Endodermal cell (in vitro differentiated cells): ENCODE results near the gene ATG16L1. TPM values are rescaled to one million over a fixed set of nuclear protein-coding genes. Genes with fewer than 3 reads are reported as not detected.
A peak's percentile ranks its signal among the peaks of the same experiment; 100 is the strongest.

Experiments
- DNase-seq: peaks from one replicate; pipeline ENCODE4 v3.0.0-alpha.2; 2017
- H3K27ac ChIP-seq: 2 replicates; pipeline ENCODE4 v1.5.1; 2013; ENCODE audit warnings: mild to moderate bottlenecking, low read depth, low read length, moderate library complexity
- H3K27me3 ChIP-seq: 2 replicates; pipeline ENCODE4 v1.6.1; 2013; ENCODE audit warnings: mild to moderate bottlenecking, low read length, moderate library complexity; ENCODE audit not compliant: insufficient read depth, control insufficient read depth, poor library complexity, severe bottlenecking
- H3K36me3 ChIP-seq: 2 replicates; pipeline ENCODE4 v1.7.0; 2013; ENCODE audit warnings: mild to moderate bottlenecking, low read length, moderate library complexity; ENCODE audit not compliant: control insufficient read depth, insufficient read depth
- H3K4me1 ChIP-seq: one replicate; pipeline ENCODE4 v1.7.0; 2013; ENCODE audit warnings: low read length; ENCODE audit not compliant: control insufficient read depth, insufficient read depth
- H3K4me3 ChIP-seq: 2 replicates; pipeline ENCODE4 v1.5.1; 2013; ENCODE audit warnings: mild to moderate bottlenecking, low read length, moderate library complexity
- H3K9ac ChIP-seq: 2 replicates; pipeline ENCODE4 v1.6.1; 2013; ENCODE audit warnings: mild to moderate bottlenecking, low read length, moderate library complexity; ENCODE audit not compliant: poor library complexity, severe bottlenecking; ENCODE audit errors: extremely low read depth
- H3K9me3 ChIP-seq: 2 replicates; pipeline ENCODE4 v1.6.1; 2013; ENCODE audit warnings: mild to moderate bottlenecking, low read length, moderate library complexity; ENCODE audit not compliant: control insufficient read depth
- H3K27ac Mint-ChIP-seq: 2 replicates; pipeline ENCODE4 v1.8.0; 2020; ENCODE audit warnings: mixed read lengths
- H3K27me3 Mint-ChIP-seq: 2 replicates; pipeline ENCODE4 v1.8.0; 2021; ENCODE audit warnings: mild to moderate bottlenecking, mixed read lengths; ENCODE audit not compliant: insufficient read depth
- H3K36me3 Mint-ChIP-seq: 2 replicates; pipeline ENCODE4 v1.8.0; 2020; ENCODE audit warnings: low read depth, mixed read lengths
- H3K4me1 Mint-ChIP-seq: 2 replicates; pipeline ENCODE4 v1.8.0; 2020; ENCODE audit warnings: mixed read lengths
- H3K4me3 Mint-ChIP-seq: 2 replicates; pipeline ENCODE4 v1.8.0; 2020; ENCODE audit warnings: mild to moderate bottlenecking, moderate library complexity, mixed read lengths
- H3K9me3 Mint-ChIP-seq: 2 replicates; pipeline ENCODE4 v1.8.0; 2020; ENCODE audit warnings: mild to moderate bottlenecking, mixed read lengths
- WGBS, 2 experiments: methylation state at CpG; one replicate each; pipeline versions ENCODE4 v1.1.5 to v1.1.7; 2013; ENCODE audit warnings: missing lambda C conversion rate in 2 of 2, mixed read lengths in 1 of 2; ENCODE audit not compliant: insufficient coverage in 1 of 2, insufficient read length in 1 of 2; 5-methylcytosine and 5-hydroxymethylcytosine counted together
- total RNA-seq, 2 donors: library from RNA; stranded (reverse); fragmentation: NEBNext Ultra II Directional in 1 of 2; extraction: Animal tissue kit (Norgen Biotek cat#: 25700) in 1 of 2; gene quantifications; 2 replicates in 1 of 2; 3 replicates in 1 of 2; pipeline ENCODE4 v1.2.1, GENCODE V29; 2021
- TF ChIP-seq, protein P1 (sequence below): fragments of 200-600 bp; sonication (generic); conservative IDR thresholded peaks from 2 replicates; pipeline ENCODE4 v1.5.0; 2021; ENCODE audit warnings: antibody characterized with exemption, mild to moderate bottlenecking

The ATG16L1 gene
- total RNA-seq, 2 donors from 2014 or later = 29.6 to 31.6 TPM

DNA sequence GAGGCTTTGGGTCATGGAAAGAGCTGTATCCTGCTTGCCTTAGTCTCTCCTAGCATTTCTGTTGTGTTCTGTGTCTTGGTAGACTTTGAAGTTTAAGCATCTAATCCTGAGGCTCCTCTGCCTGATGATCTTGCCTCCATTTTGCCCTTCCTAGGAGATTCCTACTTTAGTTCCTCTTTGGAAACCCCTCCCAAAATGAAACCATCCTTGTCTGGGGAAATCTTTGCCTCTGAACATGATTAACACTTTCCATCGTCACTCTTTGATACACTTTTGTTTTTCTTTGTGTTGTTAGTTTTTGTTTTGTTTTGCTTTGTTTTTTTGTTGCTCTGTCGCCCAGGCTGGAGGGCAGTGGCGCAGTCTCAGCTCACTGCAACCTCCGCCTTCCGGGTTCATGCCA, 9.2 kb downstream of the ATG16L1 start:
- WGBS, 2 experiments = 96 to 100% methylated on average over 1 to 5 of the region's 5 CpGs
- Mint-ChIP-seq H3K36me3 (peaks cover 79% of the 10 kb centered on the region), H3K9me3 (no peaks in the 10 kb centered on the region), H3K27me3 (no peaks in the 10 kb centered on the region), H3K4me3 (no peak overlapping the region), H3K27ac (no peak overlapping the region), H3K4me1 (peaks cover 10% of the 10 kb centered on the region)
- Histone ChIP-seq H3K4me3 (no peak overlapping the region), H3K27ac (no peak overlapping the region), H3K4me1 (no peaks in the 10 kb centered on the region), H3K9me3 (no peaks in the 10 kb centered on the region), H3K9ac (no peak overlapping the region), H3K27me3 (no peaks in the 10 kb centered on the region), H3K36me3 (peaks cover 83% of the 10 kb centered on the region)
- TF ChIP-seq, protein P1, sequence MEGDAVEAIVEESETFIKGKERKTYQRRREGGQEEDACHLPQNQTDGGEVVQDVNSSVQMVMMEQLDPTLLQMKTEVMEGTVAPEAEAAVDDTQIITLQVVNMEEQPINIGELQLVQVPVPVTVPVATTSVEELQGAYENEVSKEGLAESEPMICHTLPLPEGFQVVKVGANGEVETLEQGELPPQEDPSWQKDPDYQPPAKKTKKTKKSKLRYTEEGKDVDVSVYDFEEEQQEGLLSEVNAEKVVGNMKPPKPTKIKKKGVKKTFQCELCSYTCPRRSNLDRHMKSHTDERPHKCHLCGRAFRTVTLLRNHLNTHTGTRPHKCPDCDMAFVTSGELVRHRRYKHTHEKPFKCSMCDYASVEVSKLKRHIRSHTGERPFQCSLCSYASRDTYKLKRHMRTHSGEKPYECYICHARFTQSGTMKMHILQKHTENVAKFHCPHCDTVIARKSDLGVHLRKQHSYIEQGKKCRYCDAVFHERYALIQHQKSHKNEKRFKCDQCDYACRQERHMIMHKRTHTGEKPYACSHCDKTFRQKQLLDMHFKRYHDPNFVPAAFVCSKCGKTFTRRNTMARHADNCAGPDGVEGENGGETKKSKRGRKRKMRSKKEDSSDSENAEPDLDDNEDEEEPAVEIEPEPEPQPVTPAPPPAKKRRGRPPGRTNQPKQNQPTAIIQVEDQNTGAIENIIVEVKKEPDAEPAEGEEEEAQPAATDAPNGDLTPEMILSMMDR = no peak
- no peak for DNase-seq

DNA sequence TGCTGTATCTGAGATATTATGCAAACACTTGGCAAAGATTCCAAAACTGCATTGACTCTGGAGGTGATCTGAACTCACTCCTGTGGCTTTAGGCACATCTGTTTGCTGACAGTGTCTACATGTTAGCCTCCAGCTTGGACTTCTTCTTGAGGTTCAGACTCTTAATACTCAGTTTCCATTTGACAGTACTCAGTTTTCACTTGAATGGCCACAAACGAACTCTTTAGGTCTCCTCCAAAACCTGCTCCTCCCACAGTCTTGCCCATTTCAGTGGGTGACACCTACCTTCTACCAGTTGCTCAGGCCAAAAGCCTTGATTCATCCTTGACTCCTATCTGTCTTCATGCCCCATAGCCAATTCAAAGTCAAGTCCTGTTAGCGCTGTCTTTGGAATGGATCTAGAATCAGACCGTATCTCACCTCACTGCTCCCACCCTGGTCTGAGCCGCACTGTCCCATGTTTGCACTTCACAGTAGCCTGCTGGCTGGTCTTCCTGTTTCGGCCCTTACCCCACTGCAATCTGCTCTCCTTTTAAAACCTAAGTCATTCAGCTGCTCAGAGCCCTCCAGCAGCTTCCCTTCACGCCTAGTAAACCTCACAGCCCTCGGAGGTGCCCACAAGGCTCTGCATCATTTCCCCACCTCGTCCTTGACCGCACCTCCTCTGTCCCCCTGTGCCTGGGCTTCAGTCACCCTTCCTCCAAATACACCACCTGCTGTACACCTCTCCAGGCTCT, 10.5 kb downstream of the ATG16L1 start:
- no peak overlapping the region for H3K4me3 Mint-ChIP-seq
- Histone ChIP-seq H3K27me3 (no peaks in the 10 kb centered on the region), H3K4me1 (no peaks in the 10 kb centered on the region), H3K9me3 (no peaks in the 10 kb centered on the region), H3K27ac (no peak overlapping the region), H3K36me3 (peaks cover 87% of the 10 kb centered on the region), H3K9ac (no peak overlapping the region), H3K4me3 (no peak overlapping the region)
- DNase-seq = no peak
- no peaks in the 10 kb centered on the region for H3K27me3 Mint-ChIP-seq
- H3K36me3 Mint-ChIP-seq = peaks cover 86% of the 10 kb centered on the region
- no peaks in the 10 kb centered on the region for H3K9me3 Mint-ChIP-seq
- H3K4me1 Mint-ChIP-seq = peaks cover 13% of the 10 kb centered on the region
- TF ChIP-seq, protein P1 = no peak
- peak overlapping the region; percentile 52 for H3K27ac Mint-ChIP-seq
- 94 to 96% methylated on average over 6 to 9 of the region's 9 CpGs for WGBS, 2 experiments

DNA sequence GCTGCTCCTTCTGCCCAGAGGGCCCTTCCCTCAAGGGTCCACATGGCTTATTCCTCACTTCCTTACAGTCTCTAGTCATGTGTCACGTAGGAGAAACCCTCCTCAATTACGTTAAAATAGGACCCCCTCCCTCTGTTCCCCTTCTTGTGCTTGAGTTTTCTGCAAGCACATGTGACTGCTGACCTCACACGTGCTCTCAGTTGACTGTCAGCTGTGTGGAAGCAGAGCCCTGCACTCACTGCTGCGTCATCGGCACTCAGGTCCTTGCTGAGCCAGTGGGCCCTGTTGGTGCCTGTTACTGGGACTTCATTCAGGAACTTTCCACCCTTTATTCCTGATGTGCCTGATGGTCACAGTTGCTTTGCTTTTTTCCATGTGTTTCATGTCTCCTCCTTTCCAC, 11.1 kb downstream of the ATG16L1 start:
- H3K9me3 Mint-ChIP-seq = no peaks in the 10 kb centered on the region
- H3K27me3 ChIP-seq = no peaks in the 10 kb centered on the region
- H3K4me1 Mint-ChIP-seq = peaks cover 13% of the 10 kb centered on the region
- TF ChIP-seq, protein P1 = no peak
- no peak overlapping the region for H3K27ac ChIP-seq
- H3K4me1 ChIP-seq = no peaks in the 10 kb centered on the region
- DNase-seq = no peak
- WGBS, 2 experiments = 90 to 93% methylated on average over 5 of the region's 5 CpGs
- no peak overlapping the region for H3K9ac ChIP-seq
- no peaks in the 10 kb centered on the region for H3K27me3 Mint-ChIP-seq
- peaks cover 86% of the 10 kb centered on the region for H3K36me3 Mint-ChIP-seq
- peak overlapping the region; percentile 52 for H3K27ac Mint-ChIP-seq
- no peak overlapping the region for H3K4me3 Mint-ChIP-seq
- peaks cover 88% of the 10 kb centered on the region for H3K36me3 ChIP-seq
- H3K9me3 ChIP-seq = no peaks in the 10 kb centered on the region
- H3K4me3 ChIP-seq = no peak overlapping the region
